Measurements from ENCODE around the gene FAH. TPM values are rescaled to one million over a fixed set of nuclear protein-coding genes. Genes with fewer than 3 reads are reported as not detected.
"Not testable (repeated sequence)": the region's sequence is repeated elsewhere in the genome, so short reads cannot be mapped to it uniquely, and the experiment has no call there.

FAH gene
- total and polyA plus RNA-seq, 9 of the 15 experiments (the other 6 are each of a cell fraction or from before 2014, with no cell fraction given): 66.8 to 310 (median 103) TPM

GRCh38 chr15:80155378-80156175 is 2.8 kb downstream of the FAH start (continued):
- peak; percentile 87 for TF ChIP-seq MAFG (tag; conservative IDR thresholded peaks at IDR 0.05)
- TF ChIP-seq CREB5 (CRISPR knock-in tag; IDR thresholded peaks at IDR 0.05): 0 out of 2 replicates have a peak, but pooled peaks have one; percentile 23
- TF ChIP-seq DPF2 (IDR thresholded peaks at IDR 0.05): peak; percentile 98
- TF ChIP-seq POLR2AphosphoS5 (IDR thresholded peaks at IDR 0.05; ENCODE audit: control insufficient read depth, insufficient read depth, low read depth, low read length): peak; percentile 73
- TF ChIP-seq CHD1 (IDR thresholded peaks at IDR 0.05; ENCODE audit: low read length): peak; percentile 65
- TF ChIP-seq ESRRA (IDR thresholded peaks at IDR 0.05; ENCODE audit: borderline replicate concordance, low read depth): peak; percentile 59; the same call in 1 of the 2 replicates
- peak; percentile 74 for TF ChIP-seq NR2C1 (IDR thresholded peaks at IDR 0.05)
- peak; percentile 55; the same call in 1 of the 2 replicates for TF ChIP-seq NR2C1 (tag; IDR thresholded peaks at IDR 0.05)
- peak; percentile 94 for TF ChIP-seq JUN (IDR thresholded peaks at IDR 0.05; ENCODE audit: borderline replicate concordance, low read depth, low read length)
- peak; percentile 67; the same call in 1 of the 2 replicates for TF ChIP-seq JUN (CRISPR knock-in tag; IDR thresholded peaks at IDR 0.05; ENCODE audit: borderline replicate concordance)
- TF ChIP-seq, protein P1, sequence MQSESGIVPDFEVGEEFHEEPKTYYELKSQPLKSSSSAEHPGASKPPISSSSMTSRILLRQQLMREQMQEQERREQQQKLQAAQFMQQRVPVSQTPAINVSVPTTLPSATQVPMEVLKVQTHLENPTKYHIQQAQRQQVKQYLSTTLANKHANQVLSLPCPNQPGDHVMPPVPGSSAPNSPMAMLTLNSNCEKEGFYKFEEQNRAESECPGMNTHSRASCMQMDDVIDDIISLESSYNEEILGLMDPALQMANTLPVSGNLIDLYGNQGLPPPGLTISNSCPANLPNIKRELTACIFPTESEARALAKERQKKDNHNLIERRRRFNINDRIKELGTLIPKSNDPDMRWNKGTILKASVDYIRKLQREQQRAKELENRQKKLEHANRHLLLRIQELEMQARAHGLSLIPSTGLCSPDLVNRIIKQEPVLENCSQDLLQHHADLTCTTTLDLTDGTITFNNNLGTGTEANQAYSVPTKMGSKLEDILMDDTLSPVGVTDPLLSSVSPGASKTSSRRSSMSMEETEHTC (IDR thresholded peaks at IDR 0.05): peak; percentile 91
- TF ChIP-seq ARNT (IDR thresholded peaks at IDR 0.05): peak; percentile 65 to 82; a peak in 3 of 4 replicates
- TF ChIP-seq SMARCA5 (IDR thresholded peaks at IDR 0.05): peak; percentile 99
- peak in 1 of 2 experiments; percentile 68 for TF ChIP-seq MNT (conservative IDR thresholded peaks at IDR 0.05)
- TF ChIP-seq JUNB (CRISPR knock-in tag; conservative IDR thresholded peaks at IDR 0.05): peak; percentile 91
- peak; percentile 86 for TF ChIP-seq PKNOX1 (IDR thresholded peaks at IDR 0.05)
- TF ChIP-seq TOE1 (IDR thresholded peaks at IDR 0.05; ENCODE audit: borderline replicate concordance): peak; percentile 98
- TF ChIP-seq TOE1 (CRISPR knock-in tag; IDR thresholded peaks at IDR 0.05; ENCODE audit: borderline replicate concordance, low read depth); MYNN (CRISPR knock-in tag; IDR thresholded peaks at IDR 0.05): not testable (repeated sequence)
- TF ChIP-seq HDAC1 (IDR thresholded peaks at IDR 0.05): peak in 1 of 2 experiments; percentile 49; a peak in 1 of 4 replicates
- TF ChIP-seq CXXC5 (CRISPR knock-in tag; IDR thresholded peaks at IDR 0.05): peak; percentile 41
- peak; percentile 80 for TF ChIP-seq MYNN (IDR thresholded peaks at IDR 0.05)

Data from K562 (cell line).